HG03066 (cell line): ENCODE results near the gene DUSP23.
A peak's percentile ranks its signal among the peaks of the same experiment; 100 is the strongest.

Experiments used
- ATAC-seq: cut with Tn5 transposase; IDR thresholded peaks from one replicate; pipeline ENCODE4 v1.9.1; 2021; ENCODE audit warnings: low read depth; ENCODE audit not compliant: unreplicated experiment

The DUSP23 gene

GRCh38 chr1:159780583-159781582, at the start of gene DUSP23:
Gene DUSP23, plus strand, starts transcription at chr1:159780962. Its CDS starts 139 bp downstream, at chr1:159781101.
- peak; percentile 97 for ATAC-seq

DNA sequence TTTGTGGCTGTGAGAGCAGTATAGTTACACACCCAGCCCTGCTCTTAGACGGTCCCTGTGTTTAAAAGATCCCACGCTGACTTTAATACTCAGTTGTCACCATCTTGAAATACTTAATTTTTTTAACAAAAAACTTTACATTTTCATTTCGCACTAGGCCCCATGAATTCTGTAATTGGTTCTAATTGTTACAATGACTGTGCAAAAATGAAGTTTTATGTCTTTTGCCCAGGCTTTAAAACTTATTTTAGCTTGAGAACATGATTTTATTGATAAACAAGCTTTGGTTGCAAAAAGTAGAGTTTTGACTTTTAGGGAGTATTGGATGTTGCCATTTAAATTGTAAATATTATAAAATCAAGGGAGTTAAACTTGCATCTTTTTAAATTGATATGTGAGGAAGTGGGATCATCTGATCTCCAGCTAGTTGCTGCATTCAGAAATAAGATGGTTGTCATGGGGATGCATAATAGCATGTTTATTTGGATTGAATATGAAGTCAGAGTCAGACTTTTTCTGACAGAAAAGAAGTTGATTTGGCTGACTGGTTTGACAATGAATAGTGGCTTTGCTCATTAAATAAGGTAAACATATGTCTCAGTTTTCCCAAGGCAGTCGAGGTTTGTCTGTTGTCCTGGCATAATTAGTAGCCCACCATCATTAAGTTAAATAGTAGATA, 43.4 kb upstream of the DUSP23 start:
- ATAC-seq: no peak

DNA sequence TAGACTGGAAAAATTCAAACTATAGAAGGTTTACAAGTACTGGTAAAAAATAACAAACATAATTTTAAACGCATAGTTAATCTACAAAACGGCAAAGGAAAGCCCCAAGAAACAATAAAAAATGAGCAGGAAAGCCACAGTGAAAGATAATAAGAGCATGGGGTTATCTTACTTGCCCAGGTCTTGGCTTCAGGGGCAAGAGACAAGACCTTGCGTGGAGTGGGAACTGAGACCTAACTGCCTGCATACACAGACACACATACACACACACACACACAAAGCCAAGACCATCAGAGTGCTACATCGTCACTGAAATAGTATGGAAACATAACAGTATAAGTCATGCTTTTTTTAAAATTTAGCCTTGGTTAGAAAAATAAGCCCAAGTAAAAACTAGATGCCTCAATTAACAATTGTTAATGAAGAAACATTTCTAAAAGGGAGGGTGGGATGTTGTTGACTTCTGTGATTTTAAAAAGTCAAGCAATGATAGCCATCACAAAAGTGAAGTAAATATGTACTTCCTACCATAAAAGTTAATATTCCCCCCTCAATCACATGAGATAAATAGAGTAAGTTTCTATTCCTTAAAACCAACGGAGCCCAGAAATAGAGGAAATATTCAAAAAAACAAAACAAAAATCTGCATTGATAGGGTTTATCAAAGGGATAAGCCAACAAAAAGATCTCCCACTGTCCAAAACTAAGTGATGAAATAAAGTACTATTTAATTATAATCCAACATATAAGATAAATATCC, 36.9 kb upstream of the DUSP23 start:
- ATAC-seq: no peak

- no peak for ATAC-seq
These were observed 34.1 kb upstream of the DUSP23 start for GRCh38 chr1:159746666-159747065.

DNA sequence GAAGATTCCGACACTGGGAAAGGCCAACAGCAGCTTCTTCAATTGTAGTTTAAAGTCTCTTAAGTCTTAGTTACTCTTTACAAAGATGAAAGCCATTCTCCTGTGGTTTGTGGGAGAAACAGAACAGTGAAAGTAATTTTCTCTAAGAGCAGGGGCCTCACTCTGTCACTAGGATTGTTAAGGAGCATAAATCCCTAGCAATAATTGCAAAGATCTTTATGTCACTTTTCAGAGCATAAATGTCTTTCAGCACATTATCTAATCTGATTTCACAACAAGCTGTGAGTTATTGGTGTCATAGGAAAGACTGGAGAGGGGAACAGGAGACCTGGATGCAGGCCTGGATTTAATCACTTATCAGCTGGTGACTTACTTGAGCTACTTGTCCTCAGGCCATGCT, 32.4 kb upstream of the DUSP23 start:
- no peak for ATAC-seq

DNA sequence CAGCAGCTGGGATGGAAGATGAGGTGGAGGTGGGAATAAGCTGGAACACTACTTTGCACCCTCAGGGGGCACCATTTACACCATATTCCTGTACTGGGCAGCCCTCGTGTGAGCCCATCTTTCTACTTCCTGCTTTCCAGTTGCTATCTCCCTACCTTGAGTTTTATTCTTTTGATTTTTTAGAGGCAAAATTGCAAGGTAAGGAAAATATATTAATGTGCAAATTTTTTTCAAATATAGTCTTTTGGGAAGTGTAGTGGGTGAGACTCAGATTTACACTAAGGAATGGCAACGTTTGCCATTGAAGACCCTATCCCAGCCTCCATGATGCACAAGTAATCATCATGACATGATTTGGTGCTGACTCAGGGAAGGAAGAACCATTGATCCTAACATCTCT, 31.1 kb upstream of the DUSP23 start:
- ATAC-seq: no peak

GRCh38 chr1:159750621-159751020, 30.1 kb upstream of the DUSP23 start:
- no peak for ATAC-seq

DNA sequence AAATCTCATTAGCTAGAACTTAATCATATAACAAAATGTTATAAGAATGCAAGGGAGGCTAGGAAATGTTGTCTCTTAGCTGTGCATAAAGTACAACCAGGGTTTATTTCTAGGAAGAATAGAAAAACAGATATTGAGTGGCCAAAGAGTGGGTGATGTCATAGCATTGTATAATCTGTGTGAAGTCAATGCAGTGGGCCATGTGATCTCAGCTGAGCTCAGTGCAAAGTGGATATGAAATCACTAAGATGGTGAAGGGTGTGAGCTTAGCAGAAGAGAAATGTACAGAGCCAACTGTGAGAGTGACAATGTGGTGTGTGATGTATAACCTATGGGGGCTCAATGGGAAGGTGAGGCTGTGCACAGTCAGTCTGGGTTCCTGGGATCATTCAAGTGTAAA, 29.7 kb upstream of the DUSP23 start:
- no peak for ATAC-seq

GRCh38 chr1:159752135-159752580, 28.6 kb upstream of the DUSP23 start:
- no peak for ATAC-seq

- no peak for ATAC-seq
These were observed 27.4 kb upstream of the DUSP23 start for GRCh38 chr1:159753386-159753785.

- ATAC-seq: no peak
These were observed 25.2 kb upstream of the DUSP23 start for GRCh38 chr1:159755451-159756007.

DNA sequence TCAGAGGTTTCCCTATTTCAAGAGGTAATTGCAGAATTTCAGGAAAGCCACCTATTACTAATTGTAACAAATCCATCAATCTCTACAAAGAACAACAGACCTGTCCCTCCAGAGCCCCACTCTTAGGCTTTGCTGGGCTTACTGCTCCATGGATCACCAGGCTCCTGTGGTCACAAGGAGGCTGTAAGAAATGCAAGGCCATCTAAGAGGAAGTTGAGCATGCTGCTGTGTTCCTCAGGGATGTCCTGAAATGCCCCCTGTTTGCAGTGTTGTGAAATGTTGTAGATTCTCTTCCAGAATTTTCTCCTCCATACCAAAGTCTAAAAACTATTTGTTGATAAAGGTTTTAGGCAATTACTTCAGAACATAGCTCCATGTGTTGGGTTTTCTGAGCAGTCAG, 24.4 kb upstream of the DUSP23 start:
- ATAC-seq: no peak

GRCh38 chr1:159763686-159764085, 17.1 kb upstream of the DUSP23 start:
- ATAC-seq: no peak

- ATAC-seq: no peak
These were observed 15.0 kb upstream of the DUSP23 start for GRCh38 chr1:159765806-159766205.

- no peak for ATAC-seq
These were observed 9.5 kb upstream of the DUSP23 start for GRCh38 chr1:159771127-159771895.

DNA sequence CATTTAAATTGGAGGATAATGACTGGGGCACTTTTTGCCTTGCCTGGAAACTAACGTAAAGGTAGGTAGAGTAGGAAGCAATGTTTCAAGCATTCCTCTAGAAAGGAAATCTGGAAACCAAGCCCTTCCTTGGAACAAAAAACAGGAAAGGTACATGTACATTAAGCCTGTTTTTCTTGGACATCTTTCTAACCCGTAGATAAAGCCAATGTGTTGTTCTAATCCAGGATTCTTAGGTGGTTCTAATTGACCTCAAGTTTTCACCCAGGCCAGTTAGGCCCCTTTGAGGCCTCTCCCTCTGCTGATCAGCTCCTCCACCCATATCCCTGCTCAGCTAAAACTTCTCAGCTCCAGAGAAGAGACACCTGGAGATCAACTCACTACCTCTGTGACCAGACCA, 6.3 kb upstream of the DUSP23 start:
- no peak for ATAC-seq

DNA sequence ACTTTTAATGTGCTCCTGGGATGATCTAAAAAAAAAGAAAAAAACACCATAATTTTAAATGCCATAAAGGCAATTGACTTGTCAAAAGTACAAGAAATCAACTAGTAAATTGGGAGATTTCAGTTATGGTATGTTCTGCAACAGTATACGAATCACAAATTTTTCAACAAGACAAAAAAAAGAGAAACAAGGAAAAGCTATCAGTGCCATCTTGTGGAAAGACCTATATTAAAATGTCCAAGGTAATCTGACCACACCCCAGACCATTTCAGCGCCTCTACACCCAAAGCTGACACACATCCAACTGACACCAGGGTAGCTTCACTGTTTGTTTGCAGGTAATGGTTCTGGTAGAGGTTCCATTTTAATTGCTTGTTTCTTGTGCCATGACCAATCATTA, 5.0 kb upstream of the DUSP23 start:
- no peak for ATAC-seq

- ATAC-seq: no peak
These were observed 2.5 kb upstream of the DUSP23 start for GRCh38 chr1:159778266-159778665.

- no peak for ATAC-seq
These were observed 1.3 kb upstream of the DUSP23 start for GRCh38 chr1:159779403-159779851.

DNA sequence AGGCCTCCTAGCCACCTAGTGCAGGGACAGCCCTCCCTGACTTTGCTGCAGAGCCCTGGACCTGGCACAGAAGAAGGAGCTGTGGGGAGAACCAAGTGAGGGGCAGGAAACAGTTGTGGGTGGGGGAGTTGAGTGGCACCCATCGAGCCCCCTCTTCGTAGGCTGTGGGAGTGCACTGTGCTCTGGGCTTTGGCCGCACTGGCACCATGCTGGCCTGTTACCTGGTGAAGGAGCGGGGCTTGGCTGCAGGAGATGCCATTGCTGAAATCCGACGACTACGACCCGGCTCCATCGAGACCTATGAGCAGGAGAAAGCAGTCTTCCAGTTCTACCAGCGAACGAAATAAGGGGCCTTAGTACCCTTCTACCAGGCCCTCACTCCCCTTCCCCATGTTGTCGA, 1.2 kb downstream of the DUSP23 start:
- no peak for ATAC-seq
